ENCODE data around the gene DNAJC16. TPM values are rescaled to one million over a fixed set of nuclear protein-coding genes. Genes with fewer than 3 reads are reported as not detected.

The DNAJC16 gene
- total and polyA plus RNA-seq, 9 of the 15 experiments (the other 6 are each of a cell fraction or from before 2014, with no cell fraction given): 6.9 to 16.8 (median 12.8) TPM

DNA sequence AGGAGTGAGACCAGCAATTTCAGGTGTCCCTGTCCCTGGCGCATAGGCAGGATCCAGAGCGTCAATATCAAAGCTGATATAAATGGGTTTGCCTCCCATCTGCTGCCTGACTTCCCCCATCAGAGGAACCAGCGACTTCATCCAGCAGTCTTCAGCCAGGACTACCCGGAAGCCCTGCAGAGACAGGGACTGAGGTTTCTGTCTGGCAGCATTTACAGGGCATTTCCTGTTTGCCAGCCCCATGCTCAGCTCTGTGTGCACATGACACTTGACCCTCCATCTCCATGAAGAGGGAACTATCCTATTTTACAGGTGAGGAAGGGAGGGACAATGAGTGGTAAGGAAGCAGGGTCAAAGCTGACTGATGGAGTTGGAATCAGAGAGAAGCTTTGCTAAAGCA, 51.0 kb downstream of the DNAJC16 start (continued):
- TF ChIP-seq ZNF609 (CRISPR knock-in tag; IDR thresholded peaks at IDR 0.05; ENCODE audit: borderline replicate concordance): no peak
- no peak for TF ChIP-seq ZNF764 (CRISPR knock-in tag; IDR thresholded peaks at IDR 0.05; ENCODE audit: low read depth)
- no peak for TF ChIP-seq CUX1 (CRISPR knock-in tag; IDR thresholded peaks at IDR 0.05)
- TF ChIP-seq MCM5 (IDR thresholded peaks at IDR 0.05; ENCODE audit: low read depth): no peak
- TF ChIP-seq ZBTB8A (IDR thresholded peaks at IDR 0.05; ENCODE audit: partially characterized antibody): no peak
- TF ChIP-seq ATF7 (IDR thresholded peaks at IDR 0.05): no peak
- TF ChIP-seq RUNX1 (IDR thresholded peaks at IDR 0.05; ENCODE audit: low read depth): no peak
- TF ChIP-seq MLX (CRISPR knock-in tag; conservative IDR thresholded peaks at IDR 0.05): no peak

Data from K562 (cell line).